GM23338 (cell line): ENCODE data around the gene KCNC4.

Source experiments
- CREB1 ChIP-seq: fragments of 250-450 bp; sonication (Bioruptor Pico); IDR thresholded peaks from 2 replicates; pipeline ENCODE4 v1.5.0; 2020; ENCODE audit warnings: low read depth, mild to moderate bottlenecking, moderate library complexity
- ETS1 ChIP-seq: IDR thresholded peaks from 2 replicates; pipeline ENCODE4 v1.6.1; 2016; ENCODE audit warnings: antibody characterized with exemption
- EZH2 ChIP-seq: fragments of 200-600 bp; sonication (generic); IDR thresholded peaks from one replicate; pipeline ENCODE4 v1.8.0; 2017; ENCODE audit warnings: antibody characterized with exemption, mild to moderate bottlenecking, low read depth; ENCODE audit not compliant: unreplicated experiment
- EZH2phosphoT487 ChIP-seq: fragments of 200-600 bp; sonication (generic); IDR thresholded peaks from one replicate; pipeline ENCODE4 v1.8.1; 2018; ENCODE audit warnings: antibody characterized with exemption; ENCODE audit not compliant: unreplicated experiment
- JUNB ChIP-seq: IDR thresholded peaks from one replicate; pipeline ENCODE4 v1.6.1; 2016; ENCODE audit warnings: antibody characterized with exemption; ENCODE audit not compliant: unreplicated experiment
- POLR2AphosphoS5 ChIP-seq: IDR thresholded peaks from 2 replicates; pipeline ENCODE4 v1.6.1; 2016; ENCODE audit warnings: antibody characterized with exemption, low read depth
- STAT1 ChIP-seq: IDR thresholded peaks from one replicate; pipeline ENCODE4 v1.6.1; 2016; ENCODE audit warnings: antibody characterized with exemption; ENCODE audit not compliant: unreplicated experiment
- ZNF114 ChIP-seq: fragments of 250-450 bp; sonication (Bioruptor Pico); IDR thresholded peaks from 2 replicates; pipeline ENCODE4 v1.5.0; 2020; ENCODE audit warnings: mild to moderate bottlenecking, moderate library complexity
- ZNF331 ChIP-seq: fragments of 250-450 bp; sonication (Bioruptor Pico); IDR thresholded peaks from 2 replicates; pipeline ENCODE4 v1.5.0; 2020; ENCODE audit warnings: low read depth, mild to moderate bottlenecking, moderate library complexity
- TF ChIP-seq, protein P1 (sequence below), 2 experiments: fragments of 200-600 bp in 1 of 2; sonication (generic) in 1 of 2; conservative IDR thresholded peaks; 2 replicates each; pipeline versions ENCODE4 v1.5.1 to v1.6.1; 2016 to 2017; ENCODE audit warnings: antibody characterized with exemption in 2 of 2, low read depth in 2 of 2, mild to moderate bottlenecking in 2 of 2, moderate library complexity in 1 of 2
- TF ChIP-seq, protein P2 (sequence below): IDR thresholded peaks from one replicate; pipeline ENCODE4 v1.6.1; 2018; ENCODE audit warnings: antibody characterized with exemption; ENCODE audit not compliant: unreplicated experiment
- TF ChIP-seq, protein P3 (sequence below): fragments of 250-450 bp; sonication (Bioruptor Pico); IDR thresholded peaks from 2 replicates; pipeline ENCODE4 v1.5.0; 2020; ENCODE audit warnings: mild to moderate bottlenecking, moderate library complexity

DNA sequence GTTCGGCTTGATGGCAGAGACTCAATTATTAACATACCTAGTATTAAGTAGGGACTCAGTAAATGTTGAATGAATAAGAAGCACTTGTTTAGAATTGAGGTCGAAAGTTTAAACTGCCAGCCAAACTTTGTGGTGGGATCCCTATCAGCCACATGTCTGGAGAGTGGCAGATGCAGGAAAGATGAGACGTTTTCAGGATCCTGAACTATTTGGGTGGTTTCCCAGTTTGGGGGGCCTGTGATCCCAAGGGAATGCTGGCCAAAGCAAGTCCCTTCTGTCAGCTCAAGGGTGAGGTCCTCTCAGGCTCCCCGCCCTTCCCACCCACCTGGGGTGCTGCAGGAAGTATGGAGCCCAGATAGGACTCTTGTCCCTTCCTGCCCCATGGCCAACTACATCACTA, 38.6 kb downstream of the KCNC4 start:
- TF ChIP-seq, protein P1, sequence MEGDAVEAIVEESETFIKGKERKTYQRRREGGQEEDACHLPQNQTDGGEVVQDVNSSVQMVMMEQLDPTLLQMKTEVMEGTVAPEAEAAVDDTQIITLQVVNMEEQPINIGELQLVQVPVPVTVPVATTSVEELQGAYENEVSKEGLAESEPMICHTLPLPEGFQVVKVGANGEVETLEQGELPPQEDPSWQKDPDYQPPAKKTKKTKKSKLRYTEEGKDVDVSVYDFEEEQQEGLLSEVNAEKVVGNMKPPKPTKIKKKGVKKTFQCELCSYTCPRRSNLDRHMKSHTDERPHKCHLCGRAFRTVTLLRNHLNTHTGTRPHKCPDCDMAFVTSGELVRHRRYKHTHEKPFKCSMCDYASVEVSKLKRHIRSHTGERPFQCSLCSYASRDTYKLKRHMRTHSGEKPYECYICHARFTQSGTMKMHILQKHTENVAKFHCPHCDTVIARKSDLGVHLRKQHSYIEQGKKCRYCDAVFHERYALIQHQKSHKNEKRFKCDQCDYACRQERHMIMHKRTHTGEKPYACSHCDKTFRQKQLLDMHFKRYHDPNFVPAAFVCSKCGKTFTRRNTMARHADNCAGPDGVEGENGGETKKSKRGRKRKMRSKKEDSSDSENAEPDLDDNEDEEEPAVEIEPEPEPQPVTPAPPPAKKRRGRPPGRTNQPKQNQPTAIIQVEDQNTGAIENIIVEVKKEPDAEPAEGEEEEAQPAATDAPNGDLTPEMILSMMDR (conservative IDR thresholded peaks at IDR 0.05; ENCODE audit: low read depth in 2 of 2), result no peak
- TF ChIP-seq POLR2AphosphoS5, result no peak
- TF ChIP-seq JUNB, result no peak
- TF ChIP-seq EZH2, result no peak
- no peak for TF ChIP-seq CREB1
- no peak for TF ChIP-seq EZH2phosphoT487
- no peak for TF ChIP-seq ZNF331 (CRISPR knock-in tag)
- TF ChIP-seq, protein P2, sequence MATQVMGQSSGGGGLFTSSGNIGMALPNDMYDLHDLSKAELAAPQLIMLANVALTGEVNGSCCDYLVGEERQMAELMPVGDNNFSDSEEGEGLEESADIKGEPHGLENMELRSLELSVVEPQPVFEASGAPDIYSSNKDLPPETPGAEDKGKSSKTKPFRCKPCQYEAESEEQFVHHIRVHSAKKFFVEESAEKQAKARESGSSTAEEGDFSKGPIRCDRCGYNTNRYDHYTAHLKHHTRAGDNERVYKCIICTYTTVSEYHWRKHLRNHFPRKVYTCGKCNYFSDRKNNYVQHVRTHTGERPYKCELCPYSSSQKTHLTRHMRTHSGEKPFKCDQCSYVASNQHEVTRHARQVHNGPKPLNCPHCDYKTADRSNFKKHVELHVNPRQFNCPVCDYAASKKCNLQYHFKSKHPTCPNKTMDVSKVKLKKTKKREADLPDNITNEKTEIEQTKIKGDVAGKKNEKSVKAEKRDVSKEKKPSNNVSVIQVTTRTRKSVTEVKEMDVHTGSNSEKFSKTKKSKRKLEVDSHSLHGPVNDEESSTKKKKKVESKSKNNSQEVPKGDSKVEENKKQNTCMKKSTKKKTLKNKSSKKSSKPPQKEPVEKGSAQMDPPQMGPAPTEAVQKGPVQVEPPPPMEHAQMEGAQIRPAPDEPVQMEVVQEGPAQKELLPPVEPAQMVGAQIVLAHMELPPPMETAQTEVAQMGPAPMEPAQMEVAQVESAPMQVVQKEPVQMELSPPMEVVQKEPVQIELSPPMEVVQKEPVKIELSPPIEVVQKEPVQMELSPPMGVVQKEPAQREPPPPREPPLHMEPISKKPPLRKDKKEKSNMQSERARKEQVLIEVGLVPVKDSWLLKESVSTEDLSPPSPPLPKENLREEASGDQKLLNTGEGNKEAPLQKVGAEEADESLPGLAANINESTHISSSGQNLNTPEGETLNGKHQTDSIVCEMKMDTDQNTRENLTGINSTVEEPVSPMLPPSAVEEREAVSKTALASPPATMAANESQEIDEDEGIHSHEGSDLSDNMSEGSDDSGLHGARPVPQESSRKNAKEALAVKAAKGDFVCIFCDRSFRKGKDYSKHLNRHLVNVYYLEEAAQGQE, result no peak
- TF ChIP-seq ETS1, result no peak
- no peak for TF ChIP-seq STAT1
- TF ChIP-seq, protein P3, sequence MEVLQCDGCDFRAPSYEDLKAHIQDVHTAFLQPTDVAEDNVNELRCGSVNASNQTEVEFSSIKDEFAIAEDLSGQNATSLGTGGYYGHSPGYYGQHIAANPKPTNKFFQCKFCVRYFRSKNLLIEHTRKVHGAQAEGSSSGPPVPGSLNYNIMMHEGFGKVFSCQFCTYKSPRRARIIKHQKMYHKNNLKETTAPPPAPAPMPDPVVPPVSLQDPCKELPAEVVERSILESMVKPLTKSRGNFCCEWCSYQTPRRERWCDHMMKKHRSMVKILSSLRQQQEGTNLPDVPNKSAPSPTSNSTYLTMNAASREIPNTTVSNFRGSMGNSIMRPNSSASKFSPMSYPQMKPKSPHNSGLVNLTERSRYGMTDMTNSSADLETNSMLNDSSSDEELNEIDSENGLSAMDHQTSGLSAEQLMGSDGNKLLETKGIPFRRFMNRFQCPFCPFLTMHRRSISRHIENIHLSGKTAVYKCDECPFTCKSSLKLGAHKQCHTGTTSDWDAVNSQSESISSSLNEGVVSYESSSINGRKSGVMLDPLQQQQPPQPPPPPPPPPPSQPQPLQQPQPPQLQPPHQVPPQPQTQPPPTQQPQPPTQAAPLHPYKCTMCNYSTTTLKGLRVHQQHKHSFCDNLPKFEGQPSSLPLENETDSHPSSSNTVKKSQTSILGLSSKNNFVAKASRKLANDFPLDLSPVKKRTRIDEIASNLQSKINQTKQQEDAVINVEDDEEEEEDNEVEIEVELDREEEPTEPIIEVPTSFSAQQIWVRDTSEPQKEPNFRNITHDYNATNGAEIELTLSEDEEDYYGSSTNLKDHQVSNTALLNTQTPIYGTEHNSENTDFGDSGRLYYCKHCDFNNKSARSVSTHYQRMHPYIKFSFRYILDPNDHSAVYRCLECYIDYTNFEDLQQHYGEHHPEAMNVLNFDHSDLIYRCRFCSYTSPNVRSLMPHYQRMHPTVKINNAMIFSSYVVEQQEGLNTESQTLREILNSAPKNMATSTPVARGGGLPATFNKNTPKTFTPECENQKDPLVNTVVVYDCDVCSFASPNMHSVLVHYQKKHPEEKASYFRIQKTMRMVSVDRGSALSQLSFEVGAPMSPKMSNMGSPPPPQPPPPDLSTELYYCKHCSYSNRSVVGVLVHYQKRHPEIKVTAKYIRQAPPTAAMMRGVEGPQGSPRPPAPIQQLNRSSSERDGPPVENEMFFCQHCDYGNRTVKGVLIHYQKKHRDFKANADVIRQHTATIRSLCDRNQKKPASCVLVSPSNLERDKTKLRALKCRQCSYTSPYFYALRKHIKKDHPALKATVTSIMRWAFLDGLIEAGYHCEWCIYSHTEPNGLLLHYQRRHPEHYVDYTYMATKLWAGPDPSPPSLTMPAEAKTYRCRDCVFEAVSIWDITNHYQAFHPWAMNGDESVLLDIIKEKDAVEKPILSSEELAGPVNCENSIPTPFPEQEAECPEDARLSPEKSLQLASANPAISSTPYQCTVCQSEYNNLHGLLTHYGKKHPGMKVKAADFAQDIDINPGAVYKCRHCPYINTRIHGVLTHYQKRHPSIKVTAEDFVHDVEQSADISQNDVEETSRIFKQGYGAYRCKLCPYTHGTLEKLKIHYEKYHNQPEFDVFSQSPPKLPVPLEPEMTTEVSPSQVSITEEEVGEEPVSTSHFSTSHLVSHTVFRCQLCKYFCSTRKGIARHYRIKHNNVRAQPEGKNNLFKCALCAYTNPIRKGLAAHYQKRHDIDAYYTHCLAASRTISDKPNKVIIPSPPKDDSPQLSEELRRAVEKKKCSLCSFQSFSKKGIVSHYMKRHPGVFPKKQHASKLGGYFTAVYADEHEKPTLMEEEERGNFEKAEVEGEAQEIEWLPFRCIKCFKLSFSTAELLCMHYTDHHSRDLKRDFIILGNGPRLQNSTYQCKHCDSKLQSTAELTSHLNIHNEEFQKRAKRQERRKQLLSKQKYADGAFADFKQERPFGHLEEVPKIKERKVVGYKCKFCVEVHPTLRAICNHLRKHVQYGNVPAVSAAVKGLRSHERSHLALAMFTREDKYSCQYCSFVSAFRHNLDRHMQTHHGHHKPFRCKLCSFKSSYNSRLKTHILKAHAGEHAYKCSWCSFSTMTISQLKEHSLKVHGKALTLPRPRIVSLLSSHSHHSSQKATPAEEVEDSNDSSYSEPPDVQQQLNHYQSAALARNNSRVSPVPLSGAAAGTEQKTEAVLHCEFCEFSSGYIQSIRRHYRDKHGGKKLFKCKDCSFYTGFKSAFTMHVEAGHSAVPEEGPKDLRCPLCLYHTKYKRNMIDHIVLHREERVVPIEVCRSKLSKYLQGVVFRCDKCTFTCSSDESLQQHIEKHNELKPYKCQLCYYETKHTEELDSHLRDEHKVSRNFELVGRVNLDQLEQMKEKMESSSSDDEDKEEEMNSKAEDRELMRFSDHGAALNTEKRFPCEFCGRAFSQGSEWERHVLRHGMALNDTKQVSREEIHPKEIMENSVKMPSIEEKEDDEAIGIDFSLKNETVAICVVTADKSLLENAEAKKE (CRISPR knock-in tag), result no peak
- no peak for TF ChIP-seq ZNF114 (CRISPR knock-in tag)
